GM19395 (cell line): ENCODE results near the gene MOK.
"Not testable (repeated sequence)": the region's sequence is repeated elsewhere in the genome, so short reads cannot be mapped to it uniquely, and the experiment has no call there.

Experiments
- ATAC-seq: cut with Tn5 transposase; IDR thresholded peaks from one replicate; pipeline ENCODE4 v1.9.1; 2021; ENCODE audit warnings: mild to moderate bottlenecking, moderate library complexity; ENCODE audit not compliant: unreplicated experiment

Gene MOK

DNA sequence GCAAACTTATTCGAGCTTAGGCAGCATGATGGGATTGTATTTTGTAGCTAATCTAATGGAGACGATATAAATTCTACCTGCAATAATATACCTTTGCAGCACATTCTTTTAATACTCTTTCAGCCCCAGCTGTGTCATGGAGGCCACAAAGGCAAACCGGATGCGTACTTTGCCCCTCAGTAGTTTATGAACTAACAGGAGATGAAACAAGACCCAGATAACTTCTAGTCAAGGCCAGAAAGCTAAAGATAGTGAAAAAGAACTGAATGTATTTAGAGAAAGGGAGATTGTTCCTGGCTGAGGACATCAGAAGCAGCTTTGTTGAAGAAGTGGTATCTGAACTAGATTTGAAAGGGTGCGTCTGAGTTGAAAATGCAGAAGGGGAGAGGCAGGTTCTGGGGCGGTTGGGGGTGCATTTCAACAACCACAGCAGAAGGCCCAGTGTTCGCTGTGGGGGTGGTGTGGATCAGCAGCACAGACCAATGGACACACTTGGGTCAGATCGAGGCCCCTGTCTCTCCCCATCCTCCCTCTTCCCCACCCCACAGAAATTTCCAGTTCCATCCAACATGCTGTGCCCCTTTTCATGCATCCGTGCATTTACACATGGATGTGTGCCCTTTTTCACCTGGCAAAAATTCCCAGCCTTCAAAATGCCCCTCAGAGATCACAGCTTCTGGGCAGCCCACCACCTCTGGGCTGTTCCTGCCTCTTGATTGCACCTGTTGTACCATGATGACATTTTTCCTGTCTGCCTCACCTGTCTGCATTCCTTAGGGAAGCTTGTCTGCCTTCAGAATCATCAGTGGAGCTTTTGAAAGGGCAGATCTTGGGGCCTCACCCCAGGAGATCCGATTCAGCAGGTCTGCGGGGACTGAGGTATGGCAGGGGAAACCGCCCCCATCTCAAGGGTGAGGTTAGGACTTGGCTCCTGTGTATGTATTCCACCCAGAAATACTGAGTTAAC lies 16.8 kb upstream of the MOK start:
- ATAC-seq = no peak

DNA sequence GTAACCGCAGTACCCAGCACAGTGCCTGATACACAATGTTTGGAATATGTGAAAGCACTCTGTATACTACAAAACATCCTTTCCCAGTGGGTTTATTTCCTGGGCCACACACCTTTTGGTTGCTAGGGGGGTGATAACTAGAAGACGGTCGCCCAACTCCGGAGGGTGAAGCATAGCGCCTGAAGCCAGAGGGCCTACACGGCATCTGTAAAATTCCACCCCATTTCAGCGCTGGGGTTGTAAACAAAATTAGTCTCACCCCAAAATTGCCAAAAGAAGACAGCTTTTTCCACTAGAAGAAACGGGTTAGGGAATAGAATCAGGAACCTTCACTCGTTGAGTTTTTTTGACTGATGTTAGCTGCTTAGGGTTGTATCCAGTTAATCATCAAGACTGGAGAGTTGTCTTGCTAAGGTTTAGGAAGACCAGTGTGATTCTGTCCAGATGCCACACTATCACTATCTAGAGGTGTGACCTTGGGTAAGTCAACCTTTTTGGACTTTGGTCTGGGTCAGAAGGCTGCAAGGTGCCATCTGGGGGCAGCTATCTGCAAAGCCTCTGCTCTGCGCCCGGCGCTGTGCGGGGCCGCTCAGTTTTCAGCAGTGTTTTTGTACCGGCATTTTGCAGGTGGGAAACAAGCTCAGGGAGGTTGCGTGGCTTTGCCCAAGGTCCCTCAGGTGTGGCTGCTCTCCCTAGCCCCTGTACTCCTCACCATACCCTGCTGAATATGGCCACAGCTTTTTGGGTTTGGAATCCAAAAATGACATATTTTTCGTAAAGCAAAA lies 15.9 kb upstream of the MOK start:
- ATAC-seq = no peak

- ATAC-seq = peak; percentile 9
Measured at GRCh38 chr14:102320033-102320660, 15.2 kb upstream of the MOK start.

GRCh38 chr14:102319351-102320032 lies 14.5 kb upstream of the MOK start, which contains the start of gene ZNF839:
ZNF839 (plus strand) TSS chr14:102319746; CDS start chr14:102319766, 20 bp downstream.
- ATAC-seq = peak; percentile 61

GRCh38 chr14:102318781-102319276 lies 13.9 kb upstream of the MOK start:
- no peak for ATAC-seq

- no peak for ATAC-seq
Measured at GRCh38 chr14:102317564-102318248, 12.7 kb upstream of the MOK start.

DNA sequence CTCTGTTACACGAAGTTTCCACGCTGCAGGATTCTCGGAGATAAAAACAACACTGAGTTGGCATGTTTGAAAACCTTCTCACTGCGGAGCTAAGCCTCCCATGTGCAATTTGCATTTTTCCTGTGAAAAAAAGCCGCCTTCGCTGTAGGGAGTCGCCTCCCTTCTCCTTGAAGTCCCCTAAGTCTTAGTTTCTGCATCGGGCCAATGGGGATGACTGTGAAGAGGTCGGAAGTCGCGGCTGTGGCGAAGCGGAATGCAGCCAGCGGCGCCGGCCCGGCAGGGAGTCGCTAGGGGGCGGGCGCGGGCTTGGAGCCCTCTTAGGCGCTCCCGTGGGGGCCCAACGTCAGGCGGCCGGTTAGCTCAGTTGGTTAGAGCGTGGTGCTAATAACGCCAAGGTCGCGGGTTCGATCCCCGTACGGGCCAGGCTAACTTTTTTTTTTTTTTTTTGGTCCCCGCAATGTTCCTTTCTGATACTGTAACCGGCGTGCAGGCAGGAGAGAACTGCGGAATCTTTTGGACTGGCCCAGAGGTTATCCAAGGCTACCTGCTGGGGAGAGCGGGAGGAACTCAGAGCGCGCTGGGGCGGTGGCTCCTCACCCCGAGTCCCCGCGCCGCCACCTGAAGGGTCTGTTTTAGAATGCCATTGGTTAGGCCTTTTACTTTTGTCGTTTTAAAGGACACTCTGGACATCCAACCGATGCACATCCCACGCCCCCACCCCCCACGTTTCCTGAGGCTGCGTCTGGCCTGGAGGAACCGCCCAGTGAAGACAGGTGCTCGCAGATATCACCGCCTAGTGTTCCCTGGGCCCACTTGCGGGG lies 12.0 kb upstream of the MOK start:
- ATAC-seq = peak; percentile 70

- ATAC-seq = no peak
Measured at GRCh38 chr14:102316338-102316742, 11.4 kb upstream of the MOK start.

- no peak for ATAC-seq
Measured at GRCh38 chr14:102315121-102315520, 10.2 kb upstream of the MOK start.

DNA sequence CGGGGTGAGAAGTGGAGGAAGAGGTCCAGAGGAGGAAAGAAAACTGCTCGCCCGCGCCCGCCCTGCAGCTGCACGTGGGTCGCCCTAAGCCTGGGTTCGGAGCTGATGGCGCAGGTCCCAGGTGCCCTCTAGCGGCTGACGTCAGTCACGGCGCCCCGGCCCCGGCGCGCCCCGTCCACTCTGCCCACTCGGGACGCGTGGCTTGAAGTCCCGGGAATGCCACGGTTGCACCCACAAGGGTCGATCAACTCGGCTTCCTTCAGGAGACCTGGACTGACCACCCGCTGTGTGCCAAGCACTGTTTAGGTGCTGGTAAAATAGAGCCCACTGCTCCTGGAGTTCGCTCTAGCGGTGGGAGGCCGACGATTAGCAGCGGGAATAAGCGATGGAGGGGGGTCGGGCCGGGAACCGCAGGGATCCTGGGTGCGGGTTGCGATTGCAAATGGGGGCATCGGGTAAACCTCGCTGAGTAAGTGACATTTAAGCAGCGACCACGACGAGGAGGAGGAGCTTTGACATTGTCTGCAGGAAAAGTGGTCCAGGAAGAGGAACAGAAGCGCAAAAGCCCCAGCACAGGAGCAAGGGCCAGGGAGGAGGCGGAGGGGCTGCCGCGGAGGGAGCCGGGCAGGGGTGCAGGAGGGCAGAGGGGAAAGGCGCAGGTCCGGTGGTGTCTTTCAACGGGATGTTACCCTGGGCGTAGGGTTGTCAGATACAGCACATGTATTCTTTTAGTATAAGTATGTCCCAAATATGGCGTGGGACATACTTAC lies 9.5 kb upstream of the MOK start:
- ATAC-seq = peak; percentile 52

DNA sequence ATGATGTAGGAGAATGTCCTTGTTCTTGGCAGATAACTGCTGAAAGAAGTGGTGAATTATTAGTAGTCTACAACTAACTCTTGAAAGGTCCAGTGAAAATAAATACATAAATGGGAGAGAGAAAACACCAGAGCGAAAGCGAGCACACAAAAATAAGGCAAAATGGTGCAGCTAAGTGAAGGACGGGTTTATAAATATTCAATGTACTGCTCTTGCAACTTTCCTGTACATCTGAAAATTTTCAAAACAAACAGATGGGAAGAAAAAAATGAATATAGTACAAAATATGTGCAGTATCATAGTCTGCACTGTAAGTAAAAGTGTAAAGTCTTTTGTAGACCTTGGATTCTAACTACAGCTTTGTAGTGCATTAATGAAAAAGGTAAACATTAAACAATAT lies 1.3 kb downstream of the MOK start:
- ATAC-seq = no peak

- not testable (repeated sequence) for ATAC-seq
Measured at GRCh38 chr14:102298303-102299070, 6.5 kb downstream of the MOK start.

DNA sequence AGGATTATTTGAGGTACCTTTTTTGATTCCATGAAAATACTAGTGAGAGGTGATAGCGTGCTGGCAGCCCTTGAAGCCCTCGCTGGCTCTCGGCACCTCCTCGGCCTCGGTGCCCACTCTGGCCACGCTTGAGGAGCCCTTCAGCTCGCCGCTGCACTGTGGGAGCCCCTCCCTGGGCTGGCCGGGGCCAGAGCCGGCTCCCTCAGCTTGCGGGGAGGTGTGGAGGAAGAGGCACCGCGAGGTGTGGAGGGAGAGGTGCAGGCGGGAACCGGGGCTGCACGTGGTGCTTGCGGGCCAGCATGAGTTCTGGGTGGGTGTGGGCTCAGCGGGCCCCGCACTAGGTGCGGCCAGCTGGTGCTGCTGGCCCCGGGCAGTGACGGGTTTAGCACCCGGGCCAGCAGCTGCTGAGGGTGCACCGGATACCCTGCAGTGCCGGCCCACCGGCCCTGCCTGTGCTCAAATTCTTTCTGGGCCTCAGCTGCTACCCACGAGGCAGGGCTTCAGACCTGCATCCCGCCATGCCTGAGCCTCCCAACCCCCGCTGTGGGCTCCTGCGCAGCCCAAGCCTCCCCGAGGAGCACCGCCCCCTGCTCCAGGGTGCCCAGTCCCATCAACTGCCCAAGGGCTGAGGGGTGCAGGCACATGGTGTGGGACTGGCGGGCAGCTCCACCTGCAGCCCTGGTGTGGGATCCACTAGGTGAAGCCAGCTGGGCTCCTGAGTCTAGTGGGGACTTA lies 7.4 kb downstream of the MOK start:
- no peak for ATAC-seq

- ATAC-seq = no peak
Measured at GRCh38 chr14:102295270-102295669, 9.7 kb downstream of the MOK start.

DNA sequence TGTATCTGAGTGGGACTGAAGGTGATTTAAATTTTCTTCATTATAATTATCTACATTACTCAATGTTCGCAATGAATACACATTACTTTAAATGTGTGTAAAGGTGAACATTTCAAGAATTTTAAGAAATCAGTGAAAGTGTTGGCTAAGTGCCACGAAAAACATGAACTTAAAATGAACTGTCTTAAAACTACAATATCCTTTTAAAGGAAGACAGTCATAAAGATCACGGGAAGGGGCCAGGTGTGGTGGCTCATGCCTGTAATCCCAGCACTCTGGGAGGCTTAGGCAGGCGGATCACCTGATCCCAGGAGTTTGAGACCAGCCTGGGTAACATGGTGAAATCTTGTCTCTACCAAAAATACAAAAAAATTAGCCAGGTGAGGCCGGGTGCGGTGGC lies 11.2 kb downstream of the MOK start:
- ATAC-seq = no peak

DNA sequence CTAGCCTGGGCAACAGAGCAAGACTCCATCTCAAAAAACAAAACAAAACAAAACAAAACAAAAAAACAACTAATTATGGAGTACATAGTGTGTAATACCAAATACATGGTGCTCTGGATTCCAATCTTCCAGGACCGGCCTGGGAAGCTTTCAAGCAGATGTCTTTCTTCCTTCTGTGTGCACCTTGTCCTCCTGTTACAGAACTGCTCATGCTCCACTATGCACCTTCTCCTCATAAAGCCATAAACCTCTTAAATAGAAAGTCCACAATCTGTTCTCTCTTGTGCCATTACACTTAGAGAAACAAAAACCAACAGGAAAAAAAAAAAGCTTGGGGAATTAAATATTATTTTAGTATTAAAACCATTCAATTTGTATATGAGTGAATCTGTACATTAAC lies 12.5 kb downstream of the MOK start:
- ATAC-seq = no peak

DNA sequence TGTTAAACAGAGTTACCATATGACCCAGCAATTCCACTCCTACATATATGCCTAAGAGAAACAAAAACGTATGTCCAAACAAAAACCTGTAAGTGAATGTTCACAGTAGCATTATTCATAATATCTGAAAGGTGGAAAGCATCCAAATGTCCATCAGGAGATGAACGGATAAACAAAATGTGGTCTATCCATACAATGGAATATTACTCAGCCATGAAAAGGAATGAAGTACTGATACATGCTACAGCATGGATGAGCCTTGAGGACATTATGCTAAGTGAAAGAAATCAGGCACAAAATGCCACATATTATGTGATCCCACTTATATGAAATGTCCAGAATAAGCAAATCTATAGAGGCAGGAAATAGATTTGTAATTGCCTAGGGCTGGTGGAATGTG lies 16.8 kb downstream of the MOK start:
- no peak for ATAC-seq
